CD4-positive, alpha-beta T cell (primary cell): ENCODE results near the gene CNOT6L. TPM values are rescaled to one million over a fixed set of nuclear protein-coding genes. Genes with fewer than 3 reads are reported as not detected.

Experiments
- ATAC-seq: fragments of 200-7000 bp; cut with Tn5 transposase; one replicate; pipeline ENCODE4 v1.10.0; 2022; ENCODE audit warnings: mild to moderate bottlenecking; ENCODE audit not compliant: poor library complexity
- CTCF ChIA-PET: fragments of 350-600 bp; sonication (Branson Sonifier 250); formaldehyde crosslinking; loops from one replicate; lab custom pipeline; 2021; ENCODE audit warnings: antibody characterized with exemption, inconsistent platforms; lab: Charles Lee
- POLR2A ChIA-PET: fragments of 350-600 bp; sonication (Branson Sonifier 250); formaldehyde crosslinking; loops from one replicate; lab custom pipeline; 2021; ENCODE audit warnings: antibody characterized with exemption, inconsistent platforms; lab: Charles Lee
- DNase-seq, 14 experiments: peaks; one replicate each; pipeline ENCODE4 v3.0.0-alpha.2; 2013 to 2020; ENCODE audit warnings: mixed read lengths in 2 of 14
- H3K27ac ChIP-seq, 2 donors: one replicate each; pipeline versions ENCODE4 v1.5.1 to v1.7.0; 2013; ENCODE audit warnings: low read length in 2 of 2, low read depth in 1 of 2, mild to moderate bottlenecking in 1 of 2
- H3K27me3 ChIP-seq, 2 experiments: 1 replicate in 1 of 2; 2 replicates in 1 of 2; pipeline versions ENCODE4 v1.6.1 to v1.7.0; 2013; ENCODE audit warnings: low read length in 2 of 2, control low read depth in 1 of 2, mild to moderate bottlenecking in 1 of 2, moderate library complexity in 1 of 2; ENCODE audit not compliant: insufficient read depth in 2 of 2, control insufficient read depth in 1 of 2
- H3K36me3 ChIP-seq: one replicate; pipeline ENCODE4 v1.6.1; 2013; ENCODE audit warnings: low read length, control low read depth; ENCODE audit not compliant: insufficient read depth
- H3K4me1 ChIP-seq: one replicate; pipeline ENCODE4 v1.6.1; 2013; ENCODE audit warnings: low read length, control low read depth; ENCODE audit not compliant: insufficient read depth
- H3K4me3 ChIP-seq: one replicate; pipeline ENCODE4 v1.5.1; 2013; ENCODE audit warnings: mild to moderate bottlenecking, low read length, moderate library complexity
- H3K9me3 ChIP-seq, 2 experiments: 1 replicate in 1 of 2; 2 replicates in 1 of 2; pipeline versions ENCODE4 v1.6.1 to v1.7.0; 2013; ENCODE audit warnings: low read length in 2 of 2, mild to moderate bottlenecking in 2 of 2, control low read depth in 1 of 2, moderate library complexity in 1 of 2; ENCODE audit not compliant: control insufficient read depth in 1 of 2, insufficient read depth in 1 of 2
- H3K27ac Mint-ChIP-seq: one replicate; pipeline ENCODE4 v1.8.0; 2020; ENCODE audit warnings: mixed read lengths
- H3K27me3 Mint-ChIP-seq: one replicate; pipeline ENCODE4 v1.8.0; 2021; ENCODE audit warnings: mixed read lengths
- H3K36me3 Mint-ChIP-seq: one replicate; pipeline ENCODE4 v1.8.0; 2021; ENCODE audit warnings: low read depth, mixed read lengths
- H3K4me1 Mint-ChIP-seq: one replicate; pipeline ENCODE4 v1.8.0; 2021; ENCODE audit warnings: low read depth, mixed read lengths
- H3K4me3 Mint-ChIP-seq: one replicate; pipeline ENCODE4 v1.8.0; 2020; ENCODE audit warnings: mild to moderate bottlenecking, mixed read lengths
- H3K9me3 Mint-ChIP-seq: one replicate; pipeline ENCODE4 v1.8.0; 2020; ENCODE audit warnings: mixed read lengths
- CTCF ChIP-seq: fragments of 200-600 bp; IDR thresholded peaks from one replicate; pipeline ENCODE4 v1.8.0; 2022; ENCODE audit warnings: antibody characterized with exemption, mild to moderate bottlenecking
- intact Hi-C, 2 experiments: fragments of 100-400 bp; cut with DNase I in 1 of 2; cut with micrococcal nuclease in 1 of 2; formaldehyde crosslinking; loops; one replicate each; pipeline versions ENCODE4 v1.15.1 to v1.9.0; 2023 to 2025; cut with DNase I, micrococcal nuclease
- total RNA-seq, 174 experiments: library from RNA in 2 of 174; stranded (reverse) in 2 of 174; gene quantifications; one replicate each; pipeline ENCODE4 v1.2.3 and lab custom pipeline; 2021 to 2026

The CNOT6L gene
- total RNA-seq, 2 experiments from 2014 or later = 216 to 234 TPM

GRCh38 chr4:77790146-77790545, 29.0 kb downstream of the CNOT6L start:
- ATAC-seq (no peak), DNase-seq (no peak)
- TF ChIP-seq CTCF = no peak
- Histone ChIP-seq H3K9me3 (no peaks in the 10 kb centered on the region), H3K27me3 (no peaks in the 10 kb centered on the region), H3K27ac (no peak overlapping the region), H3K36me3 (peaks cover 8% of the 10 kb centered on the region), H3K4me1 (peaks cover 54% of the 10 kb centered on the region), H3K4me3 (no peak overlapping the region)
- peaks cover 45% of the 10 kb centered on the region for H3K36me3 Mint-ChIP-seq
- ChIA-PET POLR2A (no interaction called here), CTCF (interaction anchor here (1.2 kb wide), 1 partner anchor 10 kb away, joined by 4 read pairs; no protein-coding TSS in a partner anchor)
- peak overlapping the region; percentile 36 for H3K4me3 Mint-ChIP-seq
- no peaks in the 10 kb centered on the region for H3K9me3 Mint-ChIP-seq
- no peaks in the 10 kb centered on the region for H3K27me3 Mint-ChIP-seq
- H3K27ac Mint-ChIP-seq = peak overlapping the region; percentile 55
- H3K4me1 Mint-ChIP-seq = peaks cover 86% of the 10 kb centered on the region
- intact Hi-C loops = no loop called here

GRCh38 chr4:77788990-77789389, 30.2 kb downstream of the CNOT6L start:
- peaks cover 59% of the 10 kb centered on the region for H3K4me1 ChIP-seq
- ChIA-PET POLR2A (interaction anchor here (1.3 kb wide), 1 partner anchor 74 kb away, joined by 3 read pairs; the partner anchor contains the start of gene MRPL1), CTCF (no interaction called here)
- Mint-ChIP-seq H3K9me3 (no peaks in the 10 kb centered on the region), H3K27ac (peak overlapping the region; percentile 4), H3K36me3 (peaks cover 40% of the 10 kb centered on the region), H3K27me3 (no peaks in the 10 kb centered on the region), H3K4me1 (peaks cover 86% of the 10 kb centered on the region), H3K4me3 (peak overlapping the region; percentile 6)
- H3K27me3 ChIP-seq = no peaks in the 10 kb centered on the region
- no peaks in the 10 kb centered on the region for H3K9me3 ChIP-seq
- intact Hi-C loops = no loop called here
- ATAC-seq (no peak), DNase-seq (no peak)
- no peak overlapping the region for H3K27ac ChIP-seq
- H3K4me3 ChIP-seq = no peak overlapping the region
- peaks cover 7% of the 10 kb centered on the region for H3K36me3 ChIP-seq
- no peak for TF ChIP-seq CTCF

- Histone ChIP-seq H3K27me3 (no peaks in the 10 kb centered on the region), H3K4me1 (peaks cover 52% of the 10 kb centered on the region), H3K4me3 (no peak overlapping the region), H3K36me3 (peaks cover 7% of the 10 kb centered on the region), H3K27ac (no peak overlapping the region), H3K9me3 (no peaks in the 10 kb centered on the region)
- TF ChIP-seq CTCF = no peak
- Mint-ChIP-seq H3K4me1 (peaks cover 86% of the 10 kb centered on the region), H3K9me3 (no peaks in the 10 kb centered on the region), H3K4me3 (no peak overlapping the region), H3K27me3 (no peaks in the 10 kb centered on the region), H3K36me3 (peaks cover 33% of the 10 kb centered on the region), H3K27ac (peak overlapping the region; percentile 19)
- POLR2A ChIA-PET = interaction anchor here (0.7 to 1.2 kb wide), 4 partner anchors 10 to 136 kb away, joined by 3 to 6 read pairs (median 3); partner anchors contain the start of gene MRPL1
- DNase-seq = no peak
- ATAC-seq = no peak
- intact Hi-C loops = no loop called here
- CTCF ChIA-PET = no interaction called here
Measured at GRCh38 chr4:77787969-77788368, 31.2 kb downstream of the CNOT6L start.
